NCI-H1694 (cell line): ENCODE results near the gene JARID2.
"Not testable (repeated sequence)": the region's sequence is repeated elsewhere in the genome, so short reads cannot be mapped to it uniquely, and the experiment has no call there.

Experiments used
- DNase-seq: peaks from one replicate; lab custom pipeline; 2025; lab: John Stamatoyannopoulos, UW

Gene JARID2

GRCh38 chr6:15310680-15311079 lies 64.8 kb downstream of the JARID2 start:
- DNase-seq = no peak

DNA sequence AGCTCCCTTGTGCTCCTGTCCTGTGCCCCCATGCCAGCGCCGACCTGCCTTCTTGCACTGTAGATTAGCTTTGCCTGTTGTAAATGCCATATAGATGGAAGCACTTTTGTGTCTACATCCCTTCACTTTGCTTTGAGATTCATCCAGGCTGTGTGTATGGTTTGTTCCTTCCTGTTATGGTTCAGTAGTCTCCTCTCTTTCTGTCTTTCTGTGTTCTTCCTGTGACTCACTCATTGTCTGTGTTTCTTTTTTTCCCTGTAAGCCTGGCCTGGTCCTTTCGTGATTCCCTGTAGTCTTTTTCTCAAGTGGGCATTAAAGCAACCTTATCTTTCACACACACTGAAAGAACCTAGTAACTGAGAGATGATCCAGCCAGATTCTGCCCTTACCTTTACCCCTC lies 66.6 kb downstream of the JARID2 start:
- DNase-seq = no peak

DNA sequence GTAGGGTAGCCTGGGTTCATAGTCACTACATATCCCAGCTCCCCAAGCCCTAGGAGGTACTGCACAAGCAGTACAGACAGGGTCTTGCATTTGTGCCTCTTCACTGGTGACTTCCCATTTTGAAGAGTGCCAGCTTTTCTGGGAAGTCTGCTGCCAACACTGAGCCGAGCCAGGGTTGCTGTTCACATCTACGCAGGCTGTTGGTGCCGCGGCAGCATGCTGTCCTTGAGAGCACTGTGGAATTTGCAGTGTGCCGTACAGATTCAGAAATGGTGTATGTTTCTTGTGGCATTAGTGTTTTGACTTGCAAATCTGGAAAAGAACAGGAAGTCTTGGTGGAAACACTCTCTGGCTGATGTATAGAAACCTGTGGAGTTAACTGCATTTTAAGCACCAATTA lies 67.5 kb downstream of the JARID2 start:
- no peak for DNase-seq

GRCh38 chr6:15316754-15317153 lies 70.9 kb downstream of the JARID2 start:
- no peak for DNase-seq

GRCh38 chr6:15317251-15317650 lies 71.4 kb downstream of the JARID2 start:
- DNase-seq = no peak

GRCh38 chr6:15317934-15318902 lies 72.3 kb downstream of the JARID2 start:
- no peak for DNase-seq

DNA sequence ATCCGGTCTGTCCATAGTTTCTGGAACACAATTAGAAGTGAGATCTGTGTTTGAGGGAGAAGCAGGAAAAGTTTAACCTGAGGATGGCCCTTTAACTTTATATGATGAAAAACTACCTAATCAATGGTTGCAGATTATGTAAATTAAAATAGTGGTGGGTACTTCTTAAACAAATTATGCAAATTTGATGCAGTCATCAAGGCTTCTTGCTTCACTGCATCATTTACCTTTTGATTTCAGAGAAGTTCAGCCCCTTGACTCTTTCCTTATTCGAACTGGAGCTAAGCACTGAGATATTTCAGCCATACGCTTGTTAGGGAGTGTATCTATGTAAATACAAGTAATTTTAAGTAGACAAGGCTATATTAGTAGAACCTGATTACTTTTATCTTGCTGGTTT lies 73.8 kb downstream of the JARID2 start:
- DNase-seq = no peak

GRCh38 chr6:15320693-15321092 lies 74.8 kb downstream of the JARID2 start:
- DNase-seq = no peak

DNA sequence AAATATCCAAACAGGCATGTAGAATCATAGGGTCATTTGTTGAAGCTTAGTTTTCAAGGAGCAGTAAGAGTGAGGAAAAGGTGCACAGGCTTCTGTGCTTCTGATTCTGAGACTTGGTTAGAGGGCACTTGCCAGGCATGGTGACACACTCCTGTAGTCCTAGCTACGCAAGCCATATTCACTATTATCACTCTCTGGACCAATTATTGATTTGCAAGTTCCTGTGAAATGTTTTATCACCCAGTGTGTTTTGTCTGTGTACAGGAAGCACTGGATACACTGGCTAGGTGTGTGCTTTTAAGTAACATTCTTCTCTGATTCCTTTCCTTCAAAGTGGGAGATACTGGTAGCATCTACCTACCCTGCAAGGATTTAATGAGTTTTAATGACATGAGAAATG lies 76.3 kb downstream of the JARID2 start:
- no peak for DNase-seq

DNA sequence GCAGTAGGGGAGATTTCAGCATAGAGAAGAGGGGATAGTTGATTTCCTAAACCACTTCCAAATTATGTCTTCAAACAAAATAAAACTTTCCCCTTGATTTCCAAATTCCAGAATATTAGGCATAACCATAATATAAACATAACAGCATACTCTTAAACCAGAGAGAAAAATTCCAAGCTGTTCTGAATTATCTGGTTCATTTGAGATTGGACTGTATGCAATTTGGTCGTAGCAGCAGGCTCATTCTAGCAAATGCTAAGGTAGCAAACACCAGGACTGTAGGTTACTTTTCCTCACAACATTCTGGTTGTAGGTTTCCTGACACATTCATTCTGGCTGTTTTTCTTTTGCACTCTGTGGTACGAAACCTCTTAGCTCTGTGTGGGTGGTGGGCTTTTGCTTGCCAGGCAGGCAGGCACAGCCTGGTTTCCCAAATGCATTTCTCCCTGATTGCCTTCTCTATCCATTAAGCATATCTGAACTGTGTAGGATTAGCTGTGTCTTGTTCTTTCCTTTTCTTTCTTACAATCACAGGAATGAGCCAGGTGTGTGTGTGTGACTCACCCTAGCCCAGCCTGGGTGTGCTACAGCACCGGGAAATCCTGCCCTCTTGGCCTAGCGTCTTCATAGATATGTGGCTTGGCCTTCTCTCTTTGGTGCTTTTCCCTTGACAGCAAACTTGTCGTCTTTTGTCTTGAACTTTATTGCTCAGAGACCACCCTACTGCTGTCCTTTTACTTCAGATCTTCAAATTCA lies 77.1 kb downstream of the JARID2 start:
- DNase-seq = no peak

- not testable (repeated sequence) for DNase-seq
Observed at GRCh38 chr6:15323611-15324010, 77.7 kb downstream of the JARID2 start.

DNA sequence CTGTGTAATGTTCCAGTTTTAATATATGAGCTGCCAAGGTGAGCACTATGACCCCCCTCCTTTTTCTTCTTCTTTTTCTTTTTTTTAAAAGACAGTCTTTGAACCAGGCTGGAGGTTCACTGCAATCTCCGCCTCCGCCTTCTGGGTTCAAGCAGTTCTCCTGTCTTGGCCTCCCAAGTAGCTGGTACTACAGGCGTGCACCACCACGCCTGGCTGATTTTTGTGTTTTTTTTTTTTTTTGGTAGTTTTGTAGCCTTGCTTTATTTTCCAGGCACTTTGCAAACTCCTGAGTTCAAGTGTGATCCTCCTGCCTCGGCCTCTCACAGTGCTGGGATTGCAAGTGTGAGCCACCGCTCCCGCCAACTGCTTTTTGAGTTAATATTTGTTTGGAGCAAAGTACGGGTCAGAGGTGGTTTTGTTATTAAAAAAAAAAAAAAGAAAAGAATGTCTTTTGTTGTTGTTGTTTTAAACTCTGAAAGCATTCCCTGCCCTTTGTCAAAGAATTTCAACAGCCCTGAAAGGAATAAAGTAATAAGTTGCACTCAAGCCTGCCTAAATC lies 78.6 kb downstream of the JARID2 start:
- no peak for DNase-seq

DNA sequence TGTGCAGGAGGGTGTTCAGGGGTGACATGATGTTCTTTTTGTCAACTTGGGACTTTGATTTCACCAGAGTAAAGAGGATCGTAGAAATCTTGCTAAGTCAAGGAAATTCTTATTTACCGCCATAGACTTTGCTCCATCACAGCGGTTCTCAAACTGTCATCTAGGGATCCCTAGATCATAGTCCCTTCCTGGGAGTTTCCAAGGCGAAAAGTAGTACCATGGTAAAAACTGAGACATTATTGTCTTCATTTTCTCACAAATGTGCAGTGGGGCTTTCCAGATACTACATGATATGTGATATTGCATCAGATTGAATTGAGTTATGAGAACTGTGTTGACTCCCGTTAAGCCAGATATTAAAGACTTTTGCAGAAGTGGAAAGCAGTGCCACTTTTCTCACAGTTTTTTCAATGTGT lies 79.7 kb downstream of the JARID2 start:
- no peak for DNase-seq

DNA sequence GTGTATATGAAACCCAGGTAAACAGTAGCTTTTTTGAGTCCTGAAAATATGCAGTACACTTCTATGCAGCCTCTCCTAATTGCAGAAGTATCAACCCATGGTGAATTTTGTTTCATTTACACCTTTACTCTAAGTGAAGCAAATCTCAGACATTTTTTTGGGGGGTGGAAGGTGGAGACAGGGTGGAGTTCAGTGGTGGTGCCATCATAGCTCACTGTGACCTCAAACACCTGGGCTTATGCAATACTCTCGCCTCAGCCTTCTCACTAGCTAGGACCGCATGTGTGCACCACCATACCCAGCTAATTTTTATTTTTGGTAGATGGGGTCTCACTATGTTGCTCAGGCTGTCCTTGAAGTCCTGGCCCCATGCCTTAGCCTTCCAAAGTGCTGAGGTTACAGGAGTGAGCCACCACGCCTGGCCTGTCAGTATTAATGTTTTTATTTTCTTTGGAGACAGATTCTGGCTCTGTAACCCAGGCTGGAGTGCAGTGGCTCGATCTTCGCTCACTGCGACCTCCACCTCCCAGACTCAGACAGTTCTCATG lies 80.3 kb downstream of the JARID2 start:
- no peak for DNase-seq

DNA sequence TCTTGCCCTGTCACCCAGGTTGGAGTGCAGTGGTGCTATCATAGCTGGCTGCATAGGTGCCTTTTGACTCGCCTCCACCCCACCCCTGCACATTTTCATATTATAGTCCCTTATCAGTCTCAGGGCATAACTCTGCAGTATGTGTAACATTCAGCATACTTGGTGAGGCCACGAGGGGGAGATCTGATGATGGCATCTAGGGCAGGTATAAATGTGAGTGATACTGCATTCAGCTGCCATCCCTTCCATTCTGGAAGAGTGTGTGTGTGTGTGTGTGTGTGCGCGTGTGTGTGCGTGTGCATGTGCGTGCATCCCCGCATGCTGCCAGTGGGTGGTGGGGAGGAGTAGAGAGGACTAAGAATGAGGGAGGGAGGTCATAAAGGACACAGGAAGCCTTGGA lies 81.4 kb downstream of the JARID2 start:
- peak; percentile 21 for DNase-seq

GRCh38 chr6:15329197-15329671 lies 83.4 kb downstream of the JARID2 start:
- DNase-seq = no peak

DNA sequence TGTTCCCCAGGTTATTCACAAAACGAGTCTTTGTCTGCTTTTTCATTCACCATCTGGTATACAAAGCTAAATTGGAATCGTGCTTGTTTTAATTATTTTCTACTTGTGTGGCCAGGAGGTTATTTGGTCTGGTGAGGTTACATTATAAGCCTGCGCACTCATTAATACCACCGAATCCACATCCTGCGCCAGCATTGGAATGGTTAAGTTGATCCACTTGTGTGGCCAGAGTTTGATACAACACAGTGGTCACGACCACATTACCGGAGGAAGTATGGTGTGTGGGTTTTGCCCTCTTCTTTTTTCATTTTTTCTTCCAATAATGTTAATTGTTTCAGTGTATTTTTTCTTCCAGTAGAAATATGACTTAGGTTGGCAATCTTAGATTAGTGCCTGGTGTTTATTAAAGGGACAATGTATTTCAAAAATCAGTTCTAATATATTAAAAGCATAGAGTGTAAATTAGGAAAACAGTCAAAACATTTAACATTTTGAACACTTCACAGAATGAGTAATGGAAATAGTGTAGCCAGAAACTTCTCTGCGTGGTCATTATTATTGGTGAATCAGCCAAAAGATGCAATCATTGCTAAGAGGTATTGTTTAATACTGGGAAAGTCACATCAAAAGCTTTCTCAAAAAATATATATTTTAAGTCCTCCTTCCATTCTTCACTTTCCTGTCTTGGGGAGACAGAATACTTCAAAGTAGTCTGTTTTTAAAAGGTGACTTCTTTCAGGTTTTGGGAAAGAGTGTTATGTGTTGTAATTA lies 84.5 kb downstream of the JARID2 start:
- no peak for DNase-seq

DNA sequence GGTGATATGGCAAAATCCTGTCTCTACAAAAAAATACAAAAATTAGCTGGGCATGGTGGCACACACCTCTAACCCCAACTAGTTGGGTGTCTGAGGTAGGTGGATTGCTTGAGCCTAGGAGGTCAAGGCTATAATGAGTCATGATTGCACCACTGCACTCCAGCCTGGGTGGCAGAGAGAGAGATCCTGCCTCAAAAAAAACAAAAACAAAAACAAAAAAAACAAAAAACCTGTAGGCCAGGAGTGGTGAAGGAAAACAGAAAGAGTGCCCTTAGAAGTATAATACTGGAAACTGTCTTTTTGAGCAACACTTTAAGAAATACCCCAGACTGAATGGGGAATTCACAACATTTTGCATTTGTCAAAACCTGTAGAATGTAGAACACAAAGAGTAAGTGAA lies 85.3 kb downstream of the JARID2 start:
- DNase-seq = no peak

GRCh38 chr6:15331629-15332251 lies 85.9 kb downstream of the JARID2 start:
- no peak for DNase-seq

- no peak for DNase-seq
Observed at GRCh38 chr6:15332446-15332845, 86.6 kb downstream of the JARID2 start.

GRCh38 chr6:15335385-15335784 lies 89.5 kb downstream of the JARID2 start:
- no peak for DNase-seq
